SK-N-SH treated with all-trans-retinoic acid at 6 μM for 48 hours (cell line): ENCODE measurements around the gene MUSTN1.

ENCODE experiments used
- ATAC-seq: fragments of 200-7000 bp; cut with Tn5 transposase; 3 replicates; pipeline ENCODE4 v1.9.1; 2020; ENCODE audit warnings: mild to moderate bottlenecking, moderate library complexity
- ARNTL ChIP-seq: fragments of 450-650 bp; formaldehyde crosslinking; IDR thresholded peaks from 2 replicates; pipeline ENCODE4 v1.5.0; 2020; ENCODE audit warnings: low read depth, mild to moderate bottlenecking, moderate library complexity, borderline replicate concordance
- BACH2 ChIP-seq: fragments of 250-450 bp; sonication (Bioruptor Pico); IDR thresholded peaks from 2 replicates; pipeline ENCODE4 v1.9.0; 2021; ENCODE audit warnings: mild to moderate bottlenecking, borderline replicate concordance
- CSDC2 ChIP-seq: fragments of 250-450 bp; sonication (Bioruptor Pico); IDR thresholded peaks from 2 replicates; pipeline ENCODE4 v1.5.0; 2020; ENCODE audit warnings: mild to moderate bottlenecking, moderate library complexity
- ESRRG ChIP-seq: fragments of 250-450 bp; sonication (Bioruptor Pico); IDR thresholded peaks from 2 replicates; pipeline ENCODE4 v1.6.1; 2021; ENCODE audit warnings: mild to moderate bottlenecking
- GLIS3 ChIP-seq: fragments of 250-450 bp; sonication (Bioruptor Pico); IDR thresholded peaks from 2 replicates; pipeline ENCODE4 v1.5.0; 2020; ENCODE audit warnings: mild to moderate bottlenecking, moderate library complexity
- ISL1 ChIP-seq: fragments of 250-450 bp; sonication (Bioruptor Pico); IDR thresholded peaks from 2 replicates; pipeline ENCODE4 v2.1.2; 2022; ENCODE audit warnings: mild to moderate bottlenecking, moderate library complexity
- OSR1 ChIP-seq: fragments of 250-450 bp; sonication (Bioruptor Pico); IDR thresholded peaks from 2 replicates; pipeline ENCODE4 v1.8.0; 2022; ENCODE audit warnings: moderate library complexity, mild to moderate bottlenecking, inconsistent platforms
- PPARA ChIP-seq: fragments of 250-450 bp; sonication (Bioruptor Pico); IDR thresholded peaks from 2 replicates; pipeline ENCODE4 v1.5.0; 2020; ENCODE audit warnings: mild to moderate bottlenecking, borderline replicate concordance
- RARB ChIP-seq: fragments of 250-450 bp; sonication (Bioruptor Pico); IDR thresholded peaks from 2 replicates; pipeline ENCODE4 v1.8.0; 2021; ENCODE audit warnings: mild to moderate bottlenecking, moderate library complexity
- SNAI2 ChIP-seq: fragments of 250-450 bp; sonication (Bioruptor Pico); IDR thresholded peaks from 2 replicates; pipeline ENCODE4 v1.5.0; 2020; ENCODE audit warnings: mild to moderate bottlenecking, moderate library complexity
- TCF4 ChIP-seq: fragments of 250-450 bp; sonication (Bioruptor Pico); IDR thresholded peaks from 2 replicates; pipeline ENCODE4 v1.8.0; 2021; ENCODE audit warnings: mild to moderate bottlenecking, moderate library complexity, borderline replicate concordance
- ZC3H10 ChIP-seq: fragments of 250-450 bp; sonication (Bioruptor Pico); IDR thresholded peaks from 2 replicates; pipeline ENCODE4 v1.5.1; 2021; ENCODE audit warnings: mild to moderate bottlenecking, moderate library complexity
- ZFP3 ChIP-seq: fragments of 250-450 bp; sonication (Bioruptor Pico); IDR thresholded peaks from 2 replicates; pipeline ENCODE4 v1.5.0; 2020; ENCODE audit warnings: mild to moderate bottlenecking, moderate library complexity
- ZFP30 ChIP-seq: fragments of 450-650 bp; formaldehyde crosslinking; IDR thresholded peaks from 2 replicates; pipeline ENCODE4 v1.5.0; 2022; ENCODE audit warnings: mild to moderate bottlenecking, moderate library complexity
- ZNF565 ChIP-seq: fragments of 450-650 bp; formaldehyde crosslinking; conservative IDR thresholded peaks from 2 replicates; pipeline ENCODE4 v1.5.0; 2020; ENCODE audit warnings: low read depth, mild to moderate bottlenecking, moderate library complexity
- ZNF70 ChIP-seq: fragments of 450-650 bp; formaldehyde crosslinking; IDR thresholded peaks from 2 replicates; pipeline ENCODE4 v1.5.0; 2020; ENCODE audit warnings: mild to moderate bottlenecking, moderate library complexity
- ZNF8 ChIP-seq: fragments of 450-650 bp; formaldehyde crosslinking; IDR thresholded peaks from 2 replicates; pipeline ENCODE4 v1.5.0; 2020; ENCODE audit warnings: mild to moderate bottlenecking, moderate library complexity
- TF ChIP-seq, protein P1 (sequence below): fragments of 250-450 bp; sonication (Bioruptor Pico); IDR thresholded peaks from 2 replicates; pipeline ENCODE4 v1.8.0; 2021; ENCODE audit warnings: low read depth, mild to moderate bottlenecking, moderate library complexity, borderline replicate concordance
- TF ChIP-seq, protein P2 (sequence below): fragments of 250-450 bp; sonication (Bioruptor Pico); IDR thresholded peaks from 2 replicates; pipeline ENCODE4 v1.5.1; 2021; ENCODE audit warnings: mild to moderate bottlenecking, moderate library complexity
- TF ChIP-seq, protein P3 (sequence below): fragments of 250-450 bp; sonication (Bioruptor Pico); IDR thresholded peaks from 2 replicates; pipeline ENCODE4 v1.5.0; 2020; ENCODE audit warnings: mild to moderate bottlenecking, moderate library complexity

The MUSTN1 gene

DNA sequence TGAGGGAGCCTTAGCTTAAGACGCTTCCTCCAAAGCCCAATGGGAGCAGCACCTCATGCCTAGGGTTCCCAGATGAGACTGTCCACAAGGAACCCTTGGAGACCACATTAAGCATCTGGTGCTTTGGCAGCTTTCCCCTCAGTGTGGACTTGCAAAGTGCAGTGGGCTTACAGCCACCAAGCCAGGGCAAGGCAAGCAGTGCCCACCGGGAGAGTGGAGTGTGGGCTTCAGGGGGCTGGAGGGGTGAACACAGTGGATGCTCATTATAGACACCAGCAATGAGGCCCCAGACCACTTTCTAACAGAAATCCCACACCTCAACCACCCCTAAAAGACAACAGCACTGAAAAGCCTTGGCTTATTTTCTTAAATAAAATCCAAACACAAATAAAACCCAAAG is 9.1 kb upstream of the MUSTN1 start:
- no peak for ATAC-seq

DNA sequence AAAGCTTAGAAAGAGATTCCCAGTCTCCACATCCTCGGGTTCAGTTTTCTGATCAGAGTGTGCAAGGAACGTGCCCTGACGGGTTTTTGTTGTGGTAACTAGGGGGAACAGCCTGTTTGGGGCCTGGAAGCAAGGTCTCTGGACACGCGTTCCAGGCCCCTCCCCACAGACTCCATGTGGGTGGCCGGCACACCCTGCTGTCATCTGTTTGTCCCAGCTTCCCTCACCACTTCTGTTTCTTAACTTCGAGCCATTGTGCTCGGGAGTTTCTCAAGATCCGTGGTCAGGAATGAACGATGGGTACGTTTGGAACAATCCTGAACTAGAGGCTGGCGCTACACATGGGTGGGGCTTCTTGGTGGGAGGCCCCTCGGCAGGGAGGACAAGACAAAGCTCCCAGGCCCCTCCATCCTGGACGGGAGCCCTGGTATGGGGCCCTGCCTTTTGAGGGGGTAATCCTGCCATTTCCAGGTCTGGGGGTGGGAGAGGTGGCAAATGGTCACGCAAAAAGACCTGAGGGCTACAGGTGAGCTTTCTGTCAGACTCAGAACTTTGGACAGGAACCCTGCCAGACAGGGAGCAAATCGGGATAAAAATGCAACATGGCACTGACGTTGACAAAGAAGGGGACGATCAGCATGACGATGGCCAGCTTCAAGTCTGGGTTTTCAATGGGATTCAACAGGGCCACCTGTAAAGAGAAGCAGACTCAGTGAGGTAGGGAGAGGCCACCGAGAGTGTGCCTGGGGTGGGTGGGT is 8.5 kb upstream of the MUSTN1 start:
- no peak for ATAC-seq
- TF ChIP-seq ARNTL, result no peak
- no peak for TF ChIP-seq ZC3H10 (CRISPR knock-in tag)
- no peak for TF ChIP-seq RARB (CRISPR knock-in tag)
- no peak for TF ChIP-seq ZNF565 (CRISPR knock-in tag)
- no peak for TF ChIP-seq SNAI2 (CRISPR knock-in tag)
- TF ChIP-seq BACH2 (CRISPR knock-in tag), result no peak
- TF ChIP-seq PPARA, result no peak
- TF ChIP-seq GLIS3, result no peak
- no peak for TF ChIP-seq ZFP3 (CRISPR knock-in tag)

More for the DNA sequence above, 9.1 kb upstream of the MUSTN1 start:
- TF ChIP-seq, protein P1, sequence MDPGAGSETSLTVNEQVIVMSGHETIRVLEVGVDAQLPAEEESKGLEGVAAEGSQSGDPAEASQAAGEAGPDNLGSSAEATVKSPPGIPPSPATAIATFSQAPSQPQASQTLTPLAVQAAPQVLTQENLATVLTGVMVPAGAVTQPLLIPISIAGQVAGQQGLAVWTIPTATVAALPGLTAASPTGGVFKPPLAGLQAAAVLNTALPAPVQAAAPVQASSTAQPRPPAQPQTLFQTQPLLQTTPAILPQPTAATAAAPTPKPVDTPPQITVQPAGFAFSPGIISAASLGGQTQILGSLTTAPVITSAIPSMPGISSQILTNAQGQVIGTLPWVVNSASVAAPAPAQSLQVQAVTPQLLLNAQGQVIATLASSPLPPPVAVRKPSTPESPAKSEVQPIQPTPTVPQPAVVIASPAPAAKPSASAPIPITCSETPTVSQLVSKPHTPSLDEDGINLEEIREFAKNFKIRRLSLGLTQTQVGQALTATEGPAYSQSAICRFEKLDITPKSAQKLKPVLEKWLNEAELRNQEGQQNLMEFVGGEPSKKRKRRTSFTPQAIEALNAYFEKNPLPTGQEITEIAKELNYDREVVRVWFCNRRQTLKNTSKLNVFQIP (CRISPR knock-in tag), result no peak
- TF ChIP-seq ZNF8 (no peak), SNAI2 (CRISPR knock-in tag) (no peak), ARNTL (no peak)
- TF ChIP-seq, protein P2, sequence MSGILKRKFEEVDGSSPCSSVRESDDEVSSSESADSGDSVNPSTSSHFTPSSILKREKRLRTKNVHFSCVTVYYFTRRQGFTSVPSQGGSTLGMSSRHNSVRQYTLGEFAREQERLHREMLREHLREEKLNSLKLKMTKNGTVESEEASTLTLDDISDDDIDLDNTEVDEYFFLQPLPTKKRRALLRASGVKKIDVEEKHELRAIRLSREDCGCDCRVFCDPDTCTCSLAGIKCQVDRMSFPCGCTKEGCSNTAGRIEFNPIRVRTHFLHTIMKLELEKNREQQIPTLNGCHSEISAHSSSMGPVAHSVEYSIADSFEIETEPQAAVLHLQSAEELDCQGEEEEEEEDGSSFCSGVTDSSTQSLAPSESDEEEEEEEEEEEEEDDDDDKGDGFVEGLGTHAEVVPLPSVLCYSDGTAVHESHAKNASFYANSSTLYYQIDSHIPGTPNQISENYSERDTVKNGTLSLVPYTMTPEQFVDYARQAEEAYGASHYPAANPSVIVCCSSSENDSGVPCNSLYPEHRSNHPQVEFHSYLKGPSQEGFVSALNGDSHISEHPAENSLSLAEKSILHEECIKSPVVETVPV (CRISPR knock-in tag), result no peak

DNA sequence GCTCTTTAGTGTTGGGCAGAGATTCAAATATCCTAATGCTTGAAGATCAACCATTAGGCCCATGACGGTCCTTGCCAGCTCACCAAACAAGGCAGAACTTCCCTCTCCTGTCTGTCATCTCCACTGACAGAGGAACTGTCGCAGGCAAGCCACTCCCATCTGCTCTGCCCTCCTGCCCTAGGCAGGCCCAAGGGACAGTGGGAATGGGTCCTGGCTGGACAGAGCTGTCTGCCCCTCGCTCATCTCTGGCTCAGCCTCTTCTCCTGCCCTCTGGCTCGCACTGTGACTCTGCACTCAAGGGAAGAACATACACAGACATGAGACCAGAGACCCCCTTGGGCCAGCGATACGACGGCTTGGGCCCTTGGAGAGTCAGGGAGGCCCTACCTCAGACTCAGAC is 7.6 kb upstream of the MUSTN1 start:
- ATAC-seq, result no peak
- TF ChIP-seq GLIS3 (no peak), ZNF70 (CRISPR knock-in tag) (no peak), ZNF8 (no peak), ZC3H10 (CRISPR knock-in tag) (no peak), TCF4 (CRISPR knock-in tag) (no peak), ZFP30 (no peak), ISL1 (CRISPR knock-in tag) (no peak), OSR1 (CRISPR knock-in tag) (no peak), ZNF565 (CRISPR knock-in tag) (no peak), ZFP3 (CRISPR knock-in tag) (no peak), PPARA (no peak), ARNTL (no peak)
- TF ChIP-seq, protein P2 (CRISPR knock-in tag), result no peak
- TF ChIP-seq, protein P3, sequence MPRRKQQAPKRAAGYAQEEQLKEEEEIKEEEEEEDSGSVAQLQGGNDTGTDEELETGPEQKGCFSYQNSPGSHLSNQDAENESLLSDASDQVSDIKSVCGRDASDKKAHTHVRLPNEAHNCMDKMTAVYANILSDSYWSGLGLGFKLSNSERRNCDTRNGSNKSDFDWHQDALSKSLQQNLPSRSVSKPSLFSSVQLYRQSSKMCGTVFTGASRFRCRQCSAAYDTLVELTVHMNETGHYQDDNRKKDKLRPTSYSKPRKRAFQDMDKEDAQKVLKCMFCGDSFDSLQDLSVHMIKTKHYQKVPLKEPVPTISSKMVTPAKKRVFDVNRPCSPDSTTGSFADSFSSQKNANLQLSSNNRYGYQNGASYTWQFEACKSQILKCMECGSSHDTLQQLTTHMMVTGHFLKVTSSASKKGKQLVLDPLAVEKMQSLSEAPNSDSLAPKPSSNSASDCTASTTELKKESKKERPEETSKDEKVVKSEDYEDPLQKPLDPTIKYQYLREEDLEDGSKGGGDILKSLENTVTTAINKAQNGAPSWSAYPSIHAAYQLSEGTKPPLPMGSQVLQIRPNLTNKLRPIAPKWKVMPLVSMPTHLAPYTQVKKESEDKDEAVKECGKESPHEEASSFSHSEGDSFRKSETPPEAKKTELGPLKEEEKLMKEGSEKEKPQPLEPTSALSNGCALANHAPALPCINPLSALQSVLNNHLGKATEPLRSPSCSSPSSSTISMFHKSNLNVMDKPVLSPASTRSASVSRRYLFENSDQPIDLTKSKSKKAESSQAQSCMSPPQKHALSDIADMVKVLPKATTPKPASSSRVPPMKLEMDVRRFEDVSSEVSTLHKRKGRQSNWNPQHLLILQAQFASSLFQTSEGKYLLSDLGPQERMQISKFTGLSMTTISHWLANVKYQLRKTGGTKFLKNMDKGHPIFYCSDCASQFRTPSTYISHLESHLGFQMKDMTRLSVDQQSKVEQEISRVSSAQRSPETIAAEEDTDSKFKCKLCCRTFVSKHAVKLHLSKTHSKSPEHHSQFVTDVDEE (CRISPR knock-in tag), result no peak

DNA sequence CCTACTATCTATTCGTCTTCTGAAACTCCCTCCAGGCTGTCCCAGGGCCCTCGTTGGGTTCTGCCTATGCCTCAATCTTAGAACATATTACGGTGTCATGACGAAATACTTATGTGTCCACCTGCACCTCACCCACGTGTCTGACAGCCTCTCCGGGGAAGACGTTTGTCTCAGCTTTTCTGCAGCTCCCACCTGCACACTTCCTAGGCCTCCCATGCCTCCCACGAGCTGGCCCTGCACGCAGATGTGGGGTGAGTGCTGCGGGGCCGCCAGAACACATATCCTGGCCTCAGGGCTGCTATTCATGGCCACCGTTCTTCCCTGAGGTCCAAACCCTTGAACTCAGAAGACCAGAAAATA is 7.1 kb upstream of the MUSTN1 start:
- no peak for ATAC-seq

More for the DNA sequence above, 7.1 kb upstream of the MUSTN1 start:
- TF ChIP-seq, protein P2 (CRISPR knock-in tag), result no peak
- TF ChIP-seq ZNF565 (CRISPR knock-in tag), result no peak
- no peak for TF ChIP-seq ZFP30
- no peak for TF ChIP-seq CSDC2 (CRISPR knock-in tag)
- TF ChIP-seq ZNF8, result no peak
- no peak for TF ChIP-seq ZFP3 (CRISPR knock-in tag)
- TF ChIP-seq ESRRG, result no peak
- TF ChIP-seq ISL1 (CRISPR knock-in tag), result no peak
- no peak for TF ChIP-seq ZC3H10 (CRISPR knock-in tag)
- TF ChIP-seq, protein P1 (CRISPR knock-in tag), result no peak
- TF ChIP-seq PPARA, result no peak
- no peak for TF ChIP-seq OSR1 (CRISPR knock-in tag)
- TF ChIP-seq, all 23 proteins: peak for 0
